ENCODE measurements around the gene MOCOS.
"Not testable (repeated sequence)": the region's sequence is repeated elsewhere in the genome, so short reads cannot be mapped to it uniquely, and the experiment has no call there.

Gene MOCOS

DNA sequence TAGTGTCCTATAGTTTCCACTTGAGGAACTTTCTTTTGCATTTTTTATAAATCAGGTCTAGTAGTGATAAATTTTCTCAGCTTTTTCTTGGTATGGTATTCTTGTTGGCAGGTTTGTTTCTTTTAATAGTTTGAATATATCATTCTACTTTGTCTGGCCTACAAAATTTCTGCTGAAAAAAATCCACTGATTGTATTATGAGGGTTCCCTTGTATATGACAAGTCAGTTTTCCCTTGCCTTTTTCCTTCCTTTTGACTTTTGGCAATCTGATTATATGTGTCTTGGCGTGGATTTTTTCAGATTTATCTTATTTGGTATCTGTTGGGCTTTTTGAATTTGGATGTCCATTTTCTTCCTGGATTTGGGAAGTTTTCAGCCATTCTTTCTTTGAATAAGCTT, 41.9 kb downstream of the MOCOS start:
- no peaks in the 10 kb centered on the region for H3K27me3 ChIP-seq (ENCODE audit: insufficient read depth, low read length)
- H3K36me3 ChIP-seq (ENCODE audit: insufficient read depth, low read length) = no peaks in the 10 kb centered on the region
- H3K4me3 ChIP-seq (ENCODE audit: low read length) = no peak overlapping the region
- no peaks in the 10 kb centered on the region for H3K9me3 ChIP-seq (ENCODE audit: low read length)
- H2AFZ ChIP-seq (ENCODE audit: low read depth, low read length) = no peak overlapping the region
- no peaks in the 10 kb centered on the region for H3K4me1 ChIP-seq (ENCODE audit: insufficient read depth, low read length)

DNA sequence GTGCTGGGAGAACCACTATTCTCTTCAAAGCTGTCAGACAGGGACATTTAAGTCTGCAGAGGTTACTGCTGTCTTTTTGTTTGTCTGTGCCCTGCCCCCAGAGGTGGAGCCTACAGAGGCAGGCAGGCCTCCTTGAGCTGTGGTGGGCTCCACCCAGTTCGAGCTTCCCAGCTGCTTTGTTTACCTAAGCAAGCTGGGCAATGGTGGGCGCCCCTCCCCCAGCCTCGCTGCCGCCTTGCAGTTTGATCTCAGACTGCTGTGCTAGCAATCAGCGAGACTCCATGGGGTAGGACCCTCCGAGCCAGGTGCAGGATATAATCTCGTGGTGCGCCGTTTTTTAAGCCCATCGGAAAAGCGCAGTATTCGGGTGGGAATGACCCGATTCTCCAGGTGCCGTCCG, 53.2 kb downstream of the MOCOS start:
- H3K36me3 ChIP-seq (ENCODE audit: insufficient read depth, low read length); H3K27me3 ChIP-seq (ENCODE audit: insufficient read depth, low read length); H2AFZ ChIP-seq (ENCODE audit: low read depth, low read length); H3K9me3 ChIP-seq (ENCODE audit: low read length); H3K4me3 ChIP-seq (ENCODE audit: low read length); H3K4me1 ChIP-seq (ENCODE audit: insufficient read depth, low read length): not testable (repeated sequence)

DNA sequence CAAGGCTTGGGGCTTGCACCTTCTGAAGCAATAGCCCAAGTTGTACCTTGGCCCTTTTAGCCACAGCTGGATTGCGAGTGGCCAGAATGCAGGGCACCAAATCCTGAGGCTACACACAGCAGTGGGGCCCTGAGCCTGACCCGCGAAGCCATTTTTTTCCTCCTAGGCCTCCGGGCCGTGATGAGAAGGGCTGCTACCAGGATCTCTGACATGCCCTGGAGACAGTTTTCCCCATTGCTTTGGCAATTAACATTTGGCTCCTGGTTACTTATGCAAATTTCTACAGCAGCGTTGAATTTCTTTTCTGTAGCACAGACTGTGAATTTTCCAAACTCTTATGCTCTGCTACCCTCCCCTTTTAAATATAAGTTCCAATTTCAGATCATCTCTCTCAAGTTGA, 54.5 kb downstream of the MOCOS start:
- H3K36me3 ChIP-seq (ENCODE audit: insufficient read depth, low read length) = no peaks in the 10 kb centered on the region
- H3K9me3 ChIP-seq (ENCODE audit: low read length) = no peaks in the 10 kb centered on the region
- H3K27me3 ChIP-seq (ENCODE audit: insufficient read depth, low read length) = no peaks in the 10 kb centered on the region
- no peak overlapping the region for H3K4me3 ChIP-seq (ENCODE audit: low read length)
- H2AFZ ChIP-seq (ENCODE audit: low read depth, low read length) = no peak overlapping the region
- H3K4me1 ChIP-seq (ENCODE audit: insufficient read depth, low read length) = no peaks in the 10 kb centered on the region

DNA sequence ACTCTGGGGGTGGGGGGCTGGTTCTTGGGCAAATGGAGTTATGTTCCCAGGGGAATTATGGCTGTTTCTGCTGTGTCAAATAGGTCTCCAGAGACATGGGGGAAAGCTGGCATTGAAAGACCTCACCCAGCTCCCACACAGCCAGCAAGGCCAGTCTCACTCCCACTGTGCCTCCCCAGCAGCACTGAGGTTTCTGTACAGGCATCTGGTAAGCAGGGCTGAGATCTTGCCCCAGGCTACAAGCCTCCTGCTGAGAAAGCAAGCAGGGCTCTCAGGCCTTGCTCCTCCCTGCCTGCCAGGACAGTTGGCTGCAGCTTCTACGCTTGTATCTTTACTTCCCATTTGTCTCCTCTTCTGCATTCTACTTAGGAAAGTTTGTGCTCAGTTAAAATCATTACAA, 59.7 kb downstream of the MOCOS start:
- H3K9me3 ChIP-seq (ENCODE audit: low read length) = no peaks in the 10 kb centered on the region
- H3K36me3 ChIP-seq (ENCODE audit: insufficient read depth, low read length) = no peaks in the 10 kb centered on the region
- H3K4me3 ChIP-seq (ENCODE audit: low read length) = no peak overlapping the region

DNA sequence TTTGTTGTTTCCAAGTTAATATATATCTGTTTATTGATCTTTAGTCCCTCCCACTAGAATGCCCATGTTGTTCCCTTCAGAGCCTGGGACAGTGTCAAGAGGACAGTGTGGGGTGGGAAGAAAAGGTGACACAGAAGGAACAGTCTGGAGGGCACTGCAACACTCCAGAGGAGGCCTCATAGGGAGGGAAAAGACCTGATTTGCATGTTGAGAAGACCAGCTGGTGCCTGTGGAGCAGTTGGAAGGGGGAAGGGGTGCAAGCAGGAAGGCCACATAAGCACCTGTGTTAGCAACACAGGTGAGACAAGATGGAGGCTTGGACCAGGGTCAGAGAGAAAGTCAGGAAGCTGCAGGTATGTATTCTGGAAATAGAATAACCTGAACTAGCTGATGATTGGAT, 62.1 kb downstream of the MOCOS start:
- Histone ChIP-seq H3K27me3 (ENCODE audit: insufficient read depth, low read length) (no peaks in the 10 kb centered on the region), H3K4me3 (ENCODE audit: low read length) (no peak overlapping the region), H3K4me1 (ENCODE audit: insufficient read depth, low read length) (no peaks in the 10 kb centered on the region), H3K9me3 (ENCODE audit: low read length) (no peaks in the 10 kb centered on the region), H3K36me3 (ENCODE audit: insufficient read depth, low read length) (no peaks in the 10 kb centered on the region), H2AFZ (ENCODE audit: low read depth, low read length) (no peak overlapping the region)

More for the DNA sequence above, 59.7 kb downstream of the MOCOS start:
- Histone ChIP-seq H2AFZ (ENCODE audit: low read depth, low read length) (no peak overlapping the region), H3K27me3 (ENCODE audit: insufficient read depth, low read length) (no peaks in the 10 kb centered on the region), H3K4me1 (ENCODE audit: insufficient read depth, low read length) (no peaks in the 10 kb centered on the region)

DNA sequence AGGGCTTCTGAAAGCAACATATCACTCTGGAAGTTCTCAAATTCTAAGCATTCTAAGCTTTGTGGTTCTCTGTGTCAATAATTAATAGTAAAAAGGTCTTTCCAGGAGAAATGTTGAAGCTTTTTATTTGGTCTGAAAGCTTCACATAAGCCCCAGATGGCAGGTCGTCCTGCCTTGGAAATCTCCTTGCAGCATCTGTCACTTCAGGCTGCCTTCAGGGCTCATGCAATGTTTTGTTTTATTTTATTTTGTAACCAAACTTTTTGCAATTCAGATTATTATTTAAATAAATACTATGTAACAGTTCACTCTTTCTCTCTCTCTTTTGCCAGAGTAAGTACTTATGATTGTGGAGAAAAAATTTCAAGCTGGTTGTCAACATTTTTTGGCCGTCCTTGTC, 63.5 kb downstream of the MOCOS start:
- H3K4me3 ChIP-seq (ENCODE audit: low read length) = no peak overlapping the region
- H3K9me3 ChIP-seq (ENCODE audit: low read length) = no peaks in the 10 kb centered on the region
- H3K36me3 ChIP-seq (ENCODE audit: insufficient read depth, low read length) = no peaks in the 10 kb centered on the region
- H2AFZ ChIP-seq (ENCODE audit: low read depth, low read length) = no peak overlapping the region
- H3K27me3 ChIP-seq (ENCODE audit: insufficient read depth, low read length) = no peaks in the 10 kb centered on the region
- H3K4me1 ChIP-seq (ENCODE audit: insufficient read depth, low read length) = peaks cover 7% of the 10 kb centered on the region

DNA sequence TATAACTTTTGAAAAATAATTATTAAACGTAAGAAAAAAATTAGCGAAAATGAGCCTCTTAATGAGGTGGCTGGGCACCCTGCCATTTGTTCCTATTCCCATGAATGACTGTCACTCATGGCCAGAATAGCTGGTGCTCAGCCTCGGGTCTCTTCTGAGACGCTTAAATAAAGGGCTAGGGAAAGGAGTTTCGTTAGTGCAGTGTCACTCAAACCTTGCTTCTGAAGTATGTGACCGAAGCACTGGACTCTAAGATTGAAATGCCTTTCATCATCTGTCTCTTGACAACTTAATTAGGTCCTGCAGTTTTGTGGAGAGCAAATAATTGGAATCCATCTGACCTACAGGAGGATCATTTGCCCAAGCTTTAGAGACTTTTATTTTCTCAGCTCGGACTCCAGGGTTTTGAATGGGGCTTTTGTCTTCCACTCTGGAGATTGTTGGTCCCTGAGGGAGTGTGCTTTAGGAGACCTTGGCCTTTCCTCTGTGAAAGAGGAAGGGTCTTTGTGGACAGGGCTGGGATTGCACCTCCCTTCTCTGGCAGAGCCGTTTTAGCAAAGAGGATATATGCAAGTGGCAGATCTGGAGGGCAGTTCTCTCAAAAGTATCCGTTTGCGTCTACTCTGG, 67.9 kb downstream of the MOCOS start:
- H3K36me3 ChIP-seq (ENCODE audit: insufficient read depth, low read length) = no peaks in the 10 kb centered on the region
- H3K4me3 ChIP-seq (ENCODE audit: low read length) = no peak overlapping the region

DNA sequence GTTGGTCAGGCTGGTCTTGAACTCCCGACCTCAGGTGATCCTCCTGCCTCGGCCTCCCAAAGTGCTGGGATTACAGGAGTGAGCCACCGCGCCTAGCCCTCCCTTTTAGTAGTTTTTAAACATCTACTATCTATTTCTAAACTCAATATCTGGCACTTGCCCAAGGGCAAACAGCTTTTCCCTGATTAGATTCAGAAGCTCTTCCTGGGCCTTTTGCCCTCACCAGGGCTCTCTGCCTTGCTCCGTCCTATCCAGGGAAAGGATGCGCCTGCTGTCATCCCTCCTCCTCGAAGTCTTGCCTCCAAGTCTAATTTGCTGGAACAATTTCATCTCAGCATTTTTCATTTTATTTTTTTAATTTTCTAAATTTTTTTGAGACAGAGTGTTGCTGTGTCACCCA, 68.8 kb downstream of the MOCOS start:
- H3K27me3 ChIP-seq (ENCODE audit: insufficient read depth, low read length) = peaks cover 3% of the 10 kb centered on the region
- H2AFZ ChIP-seq (ENCODE audit: low read depth, low read length) = no peak overlapping the region
- H3K4me1 ChIP-seq (ENCODE audit: insufficient read depth, low read length) = peaks cover 7% of the 10 kb centered on the region
- no peak overlapping the region for H3K4me3 ChIP-seq (ENCODE audit: low read length)
- H3K9me3 ChIP-seq (ENCODE audit: low read length) = no peaks in the 10 kb centered on the region
- H3K36me3 ChIP-seq (ENCODE audit: insufficient read depth, low read length) = no peaks in the 10 kb centered on the region

More for the DNA sequence above, 67.9 kb downstream of the MOCOS start:
- H2AFZ ChIP-seq (ENCODE audit: low read depth, low read length) = no peak overlapping the region
- peaks cover 7% of the 10 kb centered on the region for H3K4me1 ChIP-seq (ENCODE audit: insufficient read depth, low read length)
- peaks cover 3% of the 10 kb centered on the region for H3K27me3 ChIP-seq (ENCODE audit: insufficient read depth, low read length)
- no peaks in the 10 kb centered on the region for H3K9me3 ChIP-seq (ENCODE audit: low read length)

DNA sequence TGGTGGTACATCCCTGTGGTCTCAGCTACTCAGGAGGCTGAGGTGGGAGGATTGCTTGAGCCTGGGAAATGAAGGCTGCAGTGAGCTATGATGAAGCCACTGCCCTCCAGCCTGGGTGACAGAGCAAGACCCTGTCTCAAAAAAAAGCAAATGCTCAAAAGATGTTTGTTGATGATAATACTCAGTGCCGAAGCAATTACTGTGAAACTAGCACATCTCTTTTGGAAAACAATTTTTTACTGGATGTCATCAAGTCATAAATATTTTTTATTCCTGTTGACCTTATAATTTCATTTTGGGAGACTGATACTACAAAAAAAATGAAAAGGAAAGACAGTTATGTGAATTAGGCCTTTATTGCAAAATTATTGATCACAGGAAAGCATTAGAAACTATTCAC, 75.7 kb downstream of the MOCOS start:
- Histone ChIP-seq H3K36me3 (ENCODE audit: insufficient read depth, low read length) (no peaks in the 10 kb centered on the region), H2AFZ (ENCODE audit: low read depth, low read length) (no peak overlapping the region), H3K27me3 (ENCODE audit: insufficient read depth, low read length) (no peaks in the 10 kb centered on the region), H3K4me1 (ENCODE audit: insufficient read depth, low read length) (no peaks in the 10 kb centered on the region), H3K4me3 (ENCODE audit: low read length) (no peak overlapping the region), H3K9me3 (ENCODE audit: low read length) (no peaks in the 10 kb centered on the region)

DNA sequence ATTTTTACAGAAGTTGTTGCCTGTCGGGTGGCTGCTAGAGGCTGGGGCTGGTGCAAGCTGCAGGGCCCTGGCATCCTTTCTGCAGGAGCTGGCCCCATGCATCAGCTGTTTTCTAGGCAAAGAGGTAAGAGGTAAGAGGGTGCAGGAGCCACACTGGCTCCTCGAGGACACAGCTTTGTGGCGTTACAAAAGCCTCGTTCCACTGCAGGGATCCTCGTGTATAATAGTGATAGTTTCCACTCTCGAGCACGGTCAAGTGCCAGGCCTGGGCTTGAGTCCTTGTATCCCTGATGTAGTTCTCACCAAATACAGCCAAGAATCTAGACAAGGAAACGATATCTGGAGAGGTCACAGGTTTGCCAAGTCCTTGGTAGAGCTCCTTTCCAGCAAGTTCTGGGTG, 77.0 kb downstream of the MOCOS start:
- no peaks in the 10 kb centered on the region for H3K4me1 ChIP-seq (ENCODE audit: insufficient read depth, low read length)
- no peaks in the 10 kb centered on the region for H3K36me3 ChIP-seq (ENCODE audit: insufficient read depth, low read length)
- no peaks in the 10 kb centered on the region for H3K9me3 ChIP-seq (ENCODE audit: low read length)
- no peaks in the 10 kb centered on the region for H3K27me3 ChIP-seq (ENCODE audit: insufficient read depth, low read length)
- no peak overlapping the region for H2AFZ ChIP-seq (ENCODE audit: low read depth, low read length)
- no peak overlapping the region for H3K4me3 ChIP-seq (ENCODE audit: low read length)

DNA sequence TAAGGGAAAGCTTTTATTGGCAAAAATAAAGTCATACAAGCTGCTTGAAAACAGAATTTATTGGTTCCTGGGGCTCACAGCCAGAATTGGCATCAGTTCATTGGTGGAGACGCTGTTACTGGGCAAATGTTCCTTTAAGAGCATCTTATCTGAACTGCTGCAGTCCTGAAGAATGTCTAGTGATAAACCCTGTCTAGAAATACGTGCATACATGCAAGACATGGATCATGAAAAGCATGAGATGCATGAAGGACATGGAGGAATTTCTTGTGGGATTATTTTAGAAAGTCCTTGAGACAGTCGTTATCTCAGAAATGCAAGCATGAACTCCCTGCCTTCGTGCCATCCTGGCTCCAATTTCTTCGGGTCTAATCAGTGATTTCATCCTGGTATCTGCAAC, 77.7 kb downstream of the MOCOS start:
- no peak overlapping the region for H2AFZ ChIP-seq (ENCODE audit: low read depth, low read length)
- H3K27me3 ChIP-seq (ENCODE audit: insufficient read depth, low read length) = no peaks in the 10 kb centered on the region
- H3K36me3 ChIP-seq (ENCODE audit: insufficient read depth, low read length) = no peaks in the 10 kb centered on the region
- H3K4me3 ChIP-seq (ENCODE audit: low read length) = no peak overlapping the region
- no peaks in the 10 kb centered on the region for H3K9me3 ChIP-seq (ENCODE audit: low read length)
- H3K4me1 ChIP-seq (ENCODE audit: insufficient read depth, low read length) = no peaks in the 10 kb centered on the region

DNA sequence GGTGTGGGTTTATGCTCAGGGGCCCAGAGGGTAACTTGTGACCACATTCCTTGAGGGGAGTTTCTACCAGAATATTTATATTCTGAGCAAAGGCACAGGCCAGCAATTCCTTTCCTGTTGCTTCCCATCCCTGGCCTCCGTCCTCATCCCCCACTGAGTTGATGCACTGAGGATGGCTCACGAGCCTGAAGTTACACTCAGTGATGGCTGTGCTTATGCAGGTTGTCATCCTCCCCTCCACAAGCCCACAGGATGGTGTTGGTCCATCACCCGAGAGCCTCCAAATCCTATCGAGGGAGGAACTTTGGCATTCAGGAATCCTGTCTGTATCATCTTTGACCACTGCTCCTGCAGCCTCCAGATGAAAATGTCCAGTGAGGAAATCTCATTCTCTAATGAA, 81.9 kb downstream of the MOCOS start:
- no peaks in the 10 kb centered on the region for H3K27me3 ChIP-seq (ENCODE audit: insufficient read depth, low read length)
- H3K4me1 ChIP-seq (ENCODE audit: insufficient read depth, low read length) = no peaks in the 10 kb centered on the region
- no peaks in the 10 kb centered on the region for H3K9me3 ChIP-seq (ENCODE audit: low read length)
- no peaks in the 10 kb centered on the region for H3K36me3 ChIP-seq (ENCODE audit: insufficient read depth, low read length)
- no peak overlapping the region for H2AFZ ChIP-seq (ENCODE audit: low read depth, low read length)
- no peak overlapping the region for H3K4me3 ChIP-seq (ENCODE audit: low read length)

DNA sequence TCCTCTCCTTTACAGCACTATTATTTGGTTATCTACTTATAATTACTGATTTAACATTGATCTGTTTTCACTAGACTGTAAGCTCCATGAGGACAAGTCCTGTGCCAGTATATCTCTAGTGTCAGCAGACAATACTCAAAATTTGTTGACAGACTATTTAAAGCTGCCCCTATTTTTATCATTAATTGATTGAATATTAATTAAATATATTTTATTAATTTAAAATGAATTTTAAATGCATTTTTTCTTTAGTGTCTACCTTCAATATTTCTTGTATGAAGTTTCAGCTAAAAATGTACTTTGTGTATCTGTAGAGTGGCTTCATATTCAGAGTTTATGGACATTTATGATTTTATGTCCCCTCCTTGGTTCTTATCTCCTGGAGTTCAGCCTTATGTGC, 83.9 kb downstream of the MOCOS start:
- no peak overlapping the region for H2AFZ ChIP-seq (ENCODE audit: low read depth, low read length)
- no peaks in the 10 kb centered on the region for H3K9me3 ChIP-seq (ENCODE audit: low read length)
- no peak overlapping the region for H3K4me3 ChIP-seq (ENCODE audit: low read length)
- H3K4me1 ChIP-seq (ENCODE audit: insufficient read depth, low read length) = no peaks in the 10 kb centered on the region
- H3K36me3 ChIP-seq (ENCODE audit: insufficient read depth, low read length) = no peaks in the 10 kb centered on the region
- no peaks in the 10 kb centered on the region for H3K27me3 ChIP-seq (ENCODE audit: insufficient read depth, low read length)

DNA sequence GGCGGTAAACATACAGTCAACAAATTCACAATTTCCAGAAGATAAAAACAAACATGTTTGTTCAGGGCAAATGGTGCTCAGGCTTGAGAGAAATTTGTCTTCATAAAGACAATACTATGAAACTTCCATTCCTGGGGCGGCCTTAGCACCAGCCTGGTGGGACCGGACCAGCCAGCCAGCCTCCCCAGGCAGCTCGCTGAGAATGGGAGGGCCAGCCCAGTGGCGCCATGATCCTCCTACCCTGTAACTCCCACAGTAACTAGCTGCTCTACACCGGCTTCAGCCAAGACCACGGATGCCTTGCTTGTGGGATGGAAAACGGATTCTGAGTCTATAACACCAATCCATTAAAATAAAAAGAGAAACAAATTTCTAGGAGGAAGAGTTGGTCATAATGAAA, 86.0 kb downstream of the MOCOS start:
- Histone ChIP-seq H3K9me3 (ENCODE audit: low read length) (no peaks in the 10 kb centered on the region), H2AFZ (ENCODE audit: low read depth, low read length) (no peak overlapping the region), H3K27me3 (ENCODE audit: insufficient read depth, low read length) (no peaks in the 10 kb centered on the region), H3K4me1 (ENCODE audit: insufficient read depth, low read length) (no peaks in the 10 kb centered on the region), H3K36me3 (ENCODE audit: insufficient read depth, low read length) (no peaks in the 10 kb centered on the region), H3K4me3 (ENCODE audit: low read length) (no peak overlapping the region)
